HG03571 (cell line): ENCODE results near the gene ERG.

Experiments
- ATAC-seq: cut with Tn5 transposase; IDR thresholded peaks from one replicate; pipeline ENCODE4 v1.9.1; 2021; ENCODE audit not compliant: unreplicated experiment

ERG gene

GRCh38 chr21:38359835-38360234 lies 138.4 kb downstream of the ERG start:
- no peak for ATAC-seq

- ATAC-seq, result no peak
Measured at GRCh38 chr21:38359090-38359489, 139.2 kb downstream of the ERG start.

GRCh38 chr21:38358666-38359065 lies 139.6 kb downstream of the ERG start:
- ATAC-seq, result no peak

- no peak for ATAC-seq
Measured at GRCh38 chr21:38358098-38358497, 140.2 kb downstream of the ERG start.

GRCh38 chr21:38356883-38357625 lies 141.2 kb downstream of the ERG start:
- ATAC-seq, result no peak

- peak; percentile 58 for ATAC-seq
Measured at GRCh38 chr21:38355992-38356781, 142.1 kb downstream of the ERG start.

- ATAC-seq, result no peak
Measured at GRCh38 chr21:38355353-38355752, 142.9 kb downstream of the ERG start.

GRCh38 chr21:38354746-38355145 lies 143.5 kb downstream of the ERG start:
- ATAC-seq, result no peak

GRCh38 chr21:38354231-38354630 lies 144.0 kb downstream of the ERG start:
- no peak for ATAC-seq

GRCh38 chr21:38352536-38353219 lies 145.6 kb downstream of the ERG start:
- ATAC-seq, result no peak

GRCh38 chr21:38351961-38352521 lies 146.2 kb downstream of the ERG start:
- ATAC-seq, result no peak

GRCh38 chr21:38351176-38351959 lies 146.9 kb downstream of the ERG start:
- no peak for ATAC-seq

GRCh38 chr21:38350684-38351083 lies 147.6 kb downstream of the ERG start:
- ATAC-seq, result no peak

GRCh38 chr21:38349977-38350376 lies 148.3 kb downstream of the ERG start:
- ATAC-seq, result no peak

GRCh38 chr21:38349111-38349746 lies 149.0 kb downstream of the ERG start:
- ATAC-seq, result no peak

- no peak for ATAC-seq
Measured at GRCh38 chr21:38346286-38346685, 152.0 kb downstream of the ERG start.

GRCh38 chr21:38343691-38344090 lies 154.6 kb downstream of the ERG start:
- ATAC-seq, result no peak

GRCh38 chr21:38342739-38343138 lies 155.5 kb downstream of the ERG start:
- ATAC-seq, result no peak

- ATAC-seq, result no peak
Measured at GRCh38 chr21:38341546-38342012, 156.7 kb downstream of the ERG start.

- no peak for ATAC-seq
Measured at GRCh38 chr21:38340131-38340530, 158.1 kb downstream of the ERG start.
